HG03565 (cell line): ENCODE data around the gene ZNF202.
"Not testable (repeated sequence)": the region's sequence is repeated elsewhere in the genome, so short reads cannot be mapped to it uniquely, and the experiment has no call there.

ENCODE experiments used
- ATAC-seq: cut with Tn5 transposase; IDR thresholded peaks from one replicate; pipeline ENCODE4 v1.9.1; 2021; ENCODE audit warnings: mild to moderate bottlenecking, moderate library complexity; ENCODE audit not compliant: unreplicated experiment

Gene ZNF202

DNA sequence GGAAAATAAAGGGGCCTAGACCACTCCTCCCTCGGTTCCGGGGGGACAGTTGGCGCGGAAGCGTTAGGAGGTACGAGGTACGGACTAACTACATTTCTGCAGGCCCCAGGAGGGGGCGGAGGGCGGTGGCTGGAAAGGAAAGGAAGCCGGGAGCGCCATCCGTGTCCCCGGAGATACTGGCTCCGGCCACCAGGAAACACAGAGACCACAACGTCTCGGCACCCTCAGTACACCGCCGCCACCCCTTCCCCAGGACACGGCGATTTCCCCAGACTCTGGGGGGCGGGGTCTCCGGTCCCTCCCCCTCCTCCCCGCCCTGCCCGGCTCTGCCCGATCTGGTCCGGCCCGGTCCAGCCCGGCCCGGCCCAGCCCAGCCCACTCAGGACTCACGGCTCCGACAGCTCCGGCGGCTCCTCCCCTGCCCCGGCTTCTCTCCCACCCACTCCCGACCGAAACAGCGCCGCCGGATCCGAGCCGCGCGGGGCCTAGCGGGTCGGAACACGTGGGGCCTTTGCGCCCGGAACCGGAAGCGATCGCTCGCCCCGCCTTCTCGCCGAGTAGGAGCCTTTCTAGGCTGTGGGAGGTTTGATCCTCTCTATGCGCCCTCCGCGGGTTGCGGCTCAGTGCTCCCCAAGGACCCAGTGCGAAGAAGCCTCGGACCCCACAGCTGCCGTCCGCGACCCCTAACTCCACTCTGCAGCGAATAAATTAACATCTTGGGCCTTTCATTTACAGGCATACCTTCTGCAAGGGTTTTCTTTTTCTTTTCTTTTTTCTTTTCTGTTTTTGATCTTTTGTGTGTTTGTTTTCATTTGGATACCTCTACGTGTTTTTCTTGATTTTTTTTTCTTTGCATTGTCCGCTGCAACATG, at the start of gene ZNF202:
TSS of gene ZNF202 (minus strand) at position 502 of the 872 bp plus-strand sequence. CDS start 10,772 bp downstream, outside the sequence.
- peak; percentile 98 for ATAC-seq

- no peak for ATAC-seq
Measured at GRCh38 chr11:123783536-123783935, 42.1 kb upstream of the ZNF202 start.

DNA sequence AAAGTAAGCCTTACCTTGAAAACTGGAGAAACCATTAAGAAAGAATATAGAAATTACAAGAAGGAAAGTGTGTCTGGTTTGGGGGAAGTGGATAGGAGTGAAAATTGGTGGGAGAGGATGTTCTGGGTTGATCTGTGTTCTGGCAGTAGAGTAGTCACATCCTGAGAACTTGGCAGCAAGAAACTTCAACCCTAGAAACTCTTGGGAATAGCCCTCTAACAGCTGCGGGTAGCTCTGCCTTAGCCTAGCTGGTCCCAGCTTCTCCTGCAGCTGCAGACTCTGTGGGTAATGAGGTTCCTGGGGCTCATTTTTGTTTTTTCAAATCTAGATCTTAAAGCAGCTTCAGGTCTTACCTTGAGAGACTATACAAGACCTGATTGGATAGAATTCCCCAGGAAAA, 37.1 kb upstream of the ZNF202 start:
- no peak for ATAC-seq

DNA sequence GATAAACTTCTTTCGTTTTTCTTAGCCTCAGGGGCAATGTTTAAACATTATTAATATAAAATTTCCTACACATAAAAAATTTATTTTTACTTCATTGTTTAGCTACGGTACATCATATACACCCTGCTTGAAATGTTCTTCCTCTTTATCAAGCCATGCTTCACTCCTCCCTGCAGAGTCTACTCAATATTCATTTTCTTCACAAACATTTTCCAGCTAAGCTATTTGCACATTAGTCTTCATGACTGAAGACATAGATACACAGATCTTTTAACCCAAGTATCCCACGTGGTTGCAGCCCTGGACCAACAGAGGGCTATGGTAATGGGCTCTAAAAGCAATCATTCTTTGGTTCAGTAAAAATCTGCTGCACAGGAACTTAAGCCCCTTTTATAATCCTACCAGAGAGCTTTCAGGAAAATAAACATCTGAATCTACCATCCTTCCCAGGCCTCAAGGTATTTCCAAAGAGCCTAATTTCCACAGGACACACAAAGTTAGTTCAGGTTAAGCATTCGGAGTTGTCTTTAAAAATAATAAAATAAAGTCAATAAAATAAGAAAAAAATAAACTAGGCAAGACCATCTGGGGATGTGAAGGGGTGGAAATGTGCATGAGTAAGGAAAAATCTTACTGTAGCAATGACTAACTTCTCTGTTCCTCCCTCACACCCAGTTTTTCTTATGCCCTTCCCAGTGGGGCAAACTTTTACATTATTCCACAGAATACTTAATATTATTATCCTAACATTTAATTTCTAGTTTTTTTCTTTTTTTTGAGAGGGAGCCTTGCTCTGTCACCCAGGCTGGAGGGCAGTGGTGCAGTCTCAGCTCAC, 34.5 kb upstream of the ZNF202 start:
- ATAC-seq, result no peak

DNA sequence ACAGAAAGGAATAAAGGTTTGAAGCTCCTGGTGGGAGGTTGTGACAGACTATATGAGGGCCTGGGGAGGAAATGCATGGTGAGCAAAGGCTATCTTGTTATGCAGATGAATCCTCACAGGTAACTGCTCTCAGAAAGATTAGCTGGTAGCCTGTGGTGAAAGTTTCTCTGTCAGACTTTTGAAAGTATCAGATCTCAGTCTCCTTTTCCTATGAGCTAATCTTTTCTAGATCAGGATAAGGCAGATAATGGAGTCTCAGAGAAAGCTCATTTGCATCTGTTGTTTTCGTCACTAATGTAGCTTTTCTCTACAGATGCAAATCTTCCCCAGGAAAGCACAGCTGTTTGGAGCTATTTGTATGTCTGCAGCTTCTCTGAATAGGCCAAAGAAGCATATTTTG, 33.8 kb upstream of the ZNF202 start:
- ATAC-seq, result no peak

DNA sequence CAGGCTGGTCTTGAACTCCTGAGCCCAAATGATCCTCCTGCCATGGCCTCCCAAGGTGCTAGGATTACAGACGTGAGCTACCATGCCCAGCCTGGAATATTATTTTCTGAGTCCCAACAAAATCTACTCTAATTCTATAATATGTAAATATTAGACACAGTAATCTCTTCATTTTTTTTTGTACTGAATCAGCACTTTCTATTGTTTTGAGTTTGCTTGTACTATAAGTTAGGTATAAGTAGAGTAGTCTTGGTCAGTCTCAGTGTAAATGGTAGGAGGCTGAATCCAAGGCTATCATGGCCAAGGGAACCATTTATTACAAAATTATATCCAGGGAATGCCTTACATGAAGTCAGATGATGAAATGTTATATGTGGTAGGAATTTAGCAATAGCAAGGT, 32.5 kb upstream of the ZNF202 start:
- ATAC-seq, result no peak

DNA sequence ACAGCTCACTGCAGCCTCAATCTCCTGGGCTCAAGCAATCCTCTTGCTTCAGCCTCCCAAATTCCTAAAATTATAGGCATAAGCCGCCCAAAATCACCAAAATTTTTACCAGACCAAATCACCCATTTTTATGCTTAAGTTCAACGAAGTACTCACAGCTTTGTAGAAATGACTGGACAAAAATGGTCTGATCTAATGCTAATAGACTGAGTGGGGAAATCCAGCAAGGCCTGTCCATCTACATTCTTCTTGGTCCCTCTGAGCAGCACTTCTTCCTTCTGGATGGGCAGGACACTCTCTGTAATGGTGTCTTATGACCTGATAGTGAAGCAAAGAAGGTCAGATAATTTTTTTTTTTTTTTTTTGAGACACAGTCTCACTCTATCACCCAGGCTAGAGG, 31.6 kb upstream of the ZNF202 start:
- no peak for ATAC-seq

- no peak for ATAC-seq
Measured at GRCh38 chr11:123771664-123772063, 30.2 kb upstream of the ZNF202 start.

- ATAC-seq, result no peak
Measured at GRCh38 chr11:123770712-123771111, 29.3 kb upstream of the ZNF202 start.

DNA sequence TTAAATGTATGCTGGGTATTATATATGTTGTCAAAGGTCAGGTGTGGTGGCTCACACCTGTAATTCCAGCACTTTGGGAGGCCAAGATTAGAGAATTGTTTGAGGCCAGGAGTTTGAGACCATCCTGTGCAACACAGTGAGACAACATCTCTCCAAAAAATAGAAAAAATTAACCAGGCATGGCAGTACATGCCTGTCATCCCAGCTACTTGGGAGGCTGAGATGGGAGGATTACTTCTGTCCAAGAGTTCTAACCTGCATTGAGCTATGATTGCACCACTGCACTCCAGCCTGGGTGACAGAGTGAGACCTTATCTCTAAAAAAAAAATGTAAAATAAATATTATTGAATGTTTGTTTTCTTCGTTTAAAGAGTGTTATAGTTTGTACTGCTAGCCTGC, 24.1 kb upstream of the ZNF202 start:
- ATAC-seq, result no peak

DNA sequence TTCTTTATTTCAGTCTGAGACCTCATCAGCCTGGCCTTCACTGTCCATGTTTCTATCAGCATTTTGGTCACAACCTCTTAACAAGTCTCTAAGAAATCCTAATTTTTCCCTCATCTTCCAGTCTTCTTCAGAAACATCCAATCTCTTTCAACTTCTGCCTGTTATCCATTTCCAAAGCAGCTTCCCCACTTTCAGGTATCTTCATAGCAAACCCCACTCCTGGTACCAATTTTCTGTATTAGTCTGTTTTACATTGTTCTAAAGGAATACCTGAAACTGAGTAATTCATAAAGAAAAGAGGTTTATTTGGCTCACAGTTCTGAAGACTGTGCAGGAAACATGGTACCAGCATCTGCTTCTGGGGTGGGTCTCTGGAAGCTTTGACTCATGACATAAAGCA, 21.0 kb upstream of the ZNF202 start:
- ATAC-seq, result no peak

GRCh38 chr11:123760894-123761293, 19.4 kb upstream of the ZNF202 start:
- ATAC-seq, result peak; percentile 73

DNA sequence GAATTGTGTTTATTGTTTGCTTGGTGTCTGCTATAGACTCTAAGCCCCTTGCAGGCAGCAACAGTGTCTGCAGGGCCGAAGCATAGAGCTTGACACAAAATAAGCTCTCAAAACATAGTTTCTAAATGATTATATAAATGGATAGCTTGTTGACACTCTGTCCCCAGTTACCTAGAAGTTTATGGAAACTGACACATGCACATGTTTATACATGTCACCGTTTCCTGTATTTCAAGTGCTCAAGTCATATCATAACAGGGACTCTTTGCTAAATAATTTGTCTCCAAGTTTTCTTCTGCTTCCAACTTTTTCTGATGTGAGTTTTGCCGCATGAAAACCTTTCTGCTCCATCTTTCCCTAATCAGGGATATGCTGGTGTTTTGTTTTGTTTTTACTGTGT, 16.5 kb upstream of the ZNF202 start:
- ATAC-seq, result no peak

GRCh38 chr11:123755813-123756212, 14.4 kb upstream of the ZNF202 start:
- no peak for ATAC-seq

DNA sequence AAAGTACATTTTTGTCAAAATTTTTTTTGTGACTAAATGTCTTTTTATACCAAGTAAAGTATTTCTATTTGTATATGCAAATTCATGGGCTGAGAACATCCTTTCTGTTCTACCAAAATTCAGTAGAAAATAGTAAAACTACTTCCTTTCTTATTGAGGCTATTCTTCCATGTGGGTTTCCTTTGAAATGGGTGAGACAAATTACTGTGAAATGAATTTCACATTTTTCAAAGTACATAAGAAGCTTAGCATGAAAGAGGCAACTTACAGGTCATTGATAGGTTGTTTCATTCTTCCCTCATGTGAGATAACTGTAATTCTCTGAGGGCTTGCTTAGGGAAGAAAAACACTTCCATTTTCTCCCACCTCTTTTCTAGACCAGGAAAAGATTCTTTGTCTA, 13.9 kb upstream of the ZNF202 start:
- no peak for ATAC-seq

DNA sequence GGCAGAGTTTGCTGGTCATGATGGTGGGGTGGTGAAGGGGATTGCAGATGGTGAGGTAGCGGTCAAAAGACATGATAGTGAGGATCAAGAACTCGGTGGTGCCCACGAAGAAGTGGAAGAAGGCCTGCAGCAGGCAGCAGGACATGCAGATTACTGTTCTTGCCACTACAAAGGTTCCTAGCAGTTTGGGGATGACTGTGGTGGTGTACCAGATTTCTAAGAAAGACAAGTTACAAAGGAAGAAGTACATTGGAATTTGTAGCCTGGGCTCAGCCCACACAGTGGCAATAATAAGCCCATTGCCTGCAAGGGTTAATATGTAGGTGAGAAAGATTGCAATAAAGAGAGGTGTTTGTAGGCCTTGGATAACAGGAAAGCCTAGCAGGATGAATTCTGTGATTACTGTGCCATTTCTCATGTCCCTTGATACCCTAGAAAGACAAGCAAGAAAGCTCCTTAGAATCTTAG, 12.7 kb upstream of the ZNF202 start, which contains the start of gene OR6X1:
TSS of gene OR6X1 (minus strand) at position 418 of the 468 bp plus-strand sequence. CDS start at position 418, 0 bp downstream.
- no peak for ATAC-seq

DNA sequence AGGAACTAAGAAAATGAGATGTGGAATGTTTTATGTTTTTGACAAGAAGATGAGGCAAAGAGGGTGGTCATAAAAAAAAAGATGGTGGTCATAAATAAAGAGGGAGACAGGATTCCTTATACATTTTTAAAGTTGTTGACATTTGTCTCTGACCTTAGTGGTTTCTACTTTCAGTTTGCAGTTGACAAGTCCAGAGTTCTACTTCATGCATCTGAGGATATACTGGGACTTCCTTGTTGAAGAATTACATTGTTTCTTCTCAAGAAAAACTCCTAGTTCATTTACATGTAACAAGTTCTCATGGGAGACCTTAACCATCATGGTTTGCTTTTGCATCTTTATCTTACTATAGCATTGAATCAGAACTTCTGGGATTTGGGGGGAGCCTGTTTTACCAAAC, 11.7 kb upstream of the ZNF202 start:
- no peak for ATAC-seq

GRCh38 chr11:123751781-123752180, 10.3 kb upstream of the ZNF202 start:
- ATAC-seq, result no peak

GRCh38 chr11:123748349-123748748, 6.9 kb upstream of the ZNF202 start:
- not testable (repeated sequence) for ATAC-seq

DNA sequence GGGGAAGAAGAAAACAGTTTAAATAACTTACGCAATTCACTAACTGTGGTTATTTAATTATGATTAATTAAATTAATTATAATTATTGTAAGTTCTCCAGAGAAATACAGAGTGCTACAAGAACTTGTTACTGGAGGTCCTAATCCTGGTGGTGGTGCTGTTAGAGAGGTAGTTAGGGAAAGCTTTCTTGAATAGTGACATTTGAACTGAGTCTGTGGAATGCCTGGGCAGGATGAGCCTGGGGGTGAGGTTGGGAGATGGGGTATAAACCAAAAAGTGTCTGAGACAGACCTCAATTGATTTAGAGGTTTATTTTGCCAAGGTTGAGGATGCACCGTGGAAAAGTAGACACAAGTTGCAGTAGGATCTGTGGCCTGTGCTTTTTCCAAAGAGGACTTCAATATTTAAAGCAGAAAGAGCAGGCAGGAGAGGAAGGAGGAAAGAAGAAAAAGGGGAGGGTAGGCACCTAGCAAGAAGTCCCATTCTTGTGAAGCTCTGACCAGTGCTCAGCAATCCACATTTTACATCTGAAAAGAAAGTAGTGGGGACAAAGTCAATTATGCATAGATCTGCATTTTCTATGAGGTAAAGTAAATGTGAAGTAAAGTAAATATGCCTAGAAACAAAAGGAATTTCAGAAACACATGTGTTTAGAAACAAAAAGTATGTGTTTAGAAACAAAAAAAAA, 4.4 kb upstream of the ZNF202 start:
- ATAC-seq, result no peak

GRCh38 chr11:123742724-123743120, 1.3 kb upstream of the ZNF202 start:
- no peak for ATAC-seq
